ENCODE results near the gene DCST2.

DCST2 gene

GRCh38 chr1:155043301-155043702 lies 9.7 kb upstream of the DCST2 start:
- Mint-ChIP-seq H3K4me3 (no peak overlapping the region), H3K9me3 (no peaks in the 10 kb centered on the region), H3K27me3 (no peaks in the 10 kb centered on the region), H3K36me3 (no peaks in the 10 kb centered on the region), H3K4me1 (peaks cover 5% of the 10 kb centered on the region), H3K27ac (no peak overlapping the region)

- Mint-ChIP-seq H3K36me3 (no peaks in the 10 kb centered on the region), H3K27ac (peak overlapping the region; percentile 51), H3K9me3 (no peaks in the 10 kb centered on the region), H3K4me3 (no peak overlapping the region), H3K27me3 (no peaks in the 10 kb centered on the region), H3K4me1 (peaks cover 5% of the 10 kb centered on the region)
Observed at GRCh38 chr1:155042789-155043188, 9.2 kb upstream of the DCST2 start.

- H3K9me3 Mint-ChIP-seq = no peaks in the 10 kb centered on the region
- no peaks in the 10 kb centered on the region for H3K27me3 Mint-ChIP-seq
- no peaks in the 10 kb centered on the region for H3K36me3 Mint-ChIP-seq
- no peak overlapping the region for H3K27ac Mint-ChIP-seq
- H3K4me3 Mint-ChIP-seq = no peak overlapping the region
- peaks cover 5% of the 10 kb centered on the region for H3K4me1 Mint-ChIP-seq
Observed at GRCh38 chr1:155040358-155041093, 6.9 kb upstream of the DCST2 start.

- Mint-ChIP-seq H3K9me3 (no peaks in the 10 kb centered on the region), H3K4me3 (no peak overlapping the region), H3K36me3 (no peaks in the 10 kb centered on the region), H3K4me1 (no peaks in the 10 kb centered on the region), H3K27me3 (no peaks in the 10 kb centered on the region), H3K27ac (no peak overlapping the region)
Observed at GRCh38 chr1:155039308-155039669, 5.7 kb upstream of the DCST2 start.

- no peaks in the 10 kb centered on the region for H3K9me3 Mint-ChIP-seq
- H3K36me3 Mint-ChIP-seq = no peaks in the 10 kb centered on the region
- H3K4me3 Mint-ChIP-seq = no peak overlapping the region
- H3K27me3 Mint-ChIP-seq = no peaks in the 10 kb centered on the region
- H3K27ac Mint-ChIP-seq = no peak overlapping the region
- no peaks in the 10 kb centered on the region for H3K4me1 Mint-ChIP-seq
Observed at GRCh38 chr1:155038602-155039307, 5.2 kb upstream of the DCST2 start.

- no peaks in the 10 kb centered on the region for H3K27me3 Mint-ChIP-seq
- no peak overlapping the region for H3K27ac Mint-ChIP-seq
- no peak overlapping the region for H3K4me3 Mint-ChIP-seq
- no peaks in the 10 kb centered on the region for H3K36me3 Mint-ChIP-seq
- H3K4me1 Mint-ChIP-seq = no peaks in the 10 kb centered on the region
- no peaks in the 10 kb centered on the region for H3K9me3 Mint-ChIP-seq
Observed at GRCh38 chr1:155037851-155038441, 4.4 kb upstream of the DCST2 start.

GRCh38 chr1:155037043-155037442 lies 3.5 kb upstream of the DCST2 start:
- H3K4me3 Mint-ChIP-seq = no peak overlapping the region
- H3K9me3 Mint-ChIP-seq = no peaks in the 10 kb centered on the region
- H3K36me3 Mint-ChIP-seq = no peaks in the 10 kb centered on the region
- no peaks in the 10 kb centered on the region for H3K4me1 Mint-ChIP-seq
- H3K27ac Mint-ChIP-seq = no peak overlapping the region
- H3K27me3 Mint-ChIP-seq = no peaks in the 10 kb centered on the region

GRCh38 chr1:155035936-155036335 lies 2.4 kb upstream of the DCST2 start:
- H3K4me3 Mint-ChIP-seq = no peak overlapping the region
- H3K27ac Mint-ChIP-seq = no peak overlapping the region
- H3K36me3 Mint-ChIP-seq = no peaks in the 10 kb centered on the region
- H3K9me3 Mint-ChIP-seq = no peaks in the 10 kb centered on the region
- H3K4me1 Mint-ChIP-seq = no peaks in the 10 kb centered on the region
- no peaks in the 10 kb centered on the region for H3K27me3 Mint-ChIP-seq

GRCh38 chr1:155034318-155035208 lies 982 bp upstream of the DCST2 start:
- no peaks in the 10 kb centered on the region for H3K9me3 Mint-ChIP-seq
- H3K4me3 Mint-ChIP-seq = no peak overlapping the region
- no peaks in the 10 kb centered on the region for H3K27me3 Mint-ChIP-seq
- H3K36me3 Mint-ChIP-seq = no peaks in the 10 kb centered on the region
- H3K27ac Mint-ChIP-seq = peak overlapping the region; percentile 77
- H3K4me1 Mint-ChIP-seq = no peaks in the 10 kb centered on the region

- Mint-ChIP-seq H3K27ac (no peak overlapping the region), H3K4me3 (no peak overlapping the region), H3K27me3 (no peaks in the 10 kb centered on the region)
Observed at GRCh38 chr1:155032886-155033285, 695 bp downstream of the DCST2 start.

GRCh38 chr1:155030899-155031298 lies 2.7 kb downstream of the DCST2 start:
- H3K36me3 Mint-ChIP-seq = no peaks in the 10 kb centered on the region
- H3K9me3 Mint-ChIP-seq = no peaks in the 10 kb centered on the region
- H3K4me1 Mint-ChIP-seq = no peaks in the 10 kb centered on the region
- H3K27ac Mint-ChIP-seq = peak overlapping the region; percentile 46
- no peak overlapping the region for H3K4me3 Mint-ChIP-seq
- no peaks in the 10 kb centered on the region for H3K27me3 Mint-ChIP-seq

More at GRCh38 chr1:155032886-155033285, 695 bp downstream of the DCST2 start:
- no peaks in the 10 kb centered on the region for H3K36me3 Mint-ChIP-seq
- no peaks in the 10 kb centered on the region for H3K9me3 Mint-ChIP-seq
- no peaks in the 10 kb centered on the region for H3K4me1 Mint-ChIP-seq

GRCh38 chr1:155030243-155030795 lies 3.3 kb downstream of the DCST2 start:
- no peaks in the 10 kb centered on the region for H3K4me1 Mint-ChIP-seq
- H3K4me3 Mint-ChIP-seq = no peak overlapping the region
- H3K9me3 Mint-ChIP-seq = no peaks in the 10 kb centered on the region
- H3K27me3 Mint-ChIP-seq = no peaks in the 10 kb centered on the region
- H3K36me3 Mint-ChIP-seq = no peaks in the 10 kb centered on the region
- no peak overlapping the region for H3K27ac Mint-ChIP-seq

- Mint-ChIP-seq H3K9me3 (no peaks in the 10 kb centered on the region), H3K4me1 (no peaks in the 10 kb centered on the region), H3K27me3 (no peaks in the 10 kb centered on the region), H3K36me3 (no peaks in the 10 kb centered on the region), H3K4me3 (no peak overlapping the region), H3K27ac (no peak overlapping the region)
Observed at GRCh38 chr1:155029513-155030242, 3.9 kb downstream of the DCST2 start.

GRCh38 chr1:155026588-155026987 lies 7.0 kb downstream of the DCST2 start:
- Mint-ChIP-seq H3K4me1 (peaks cover 6% of the 10 kb centered on the region), H3K27me3 (no peaks in the 10 kb centered on the region), H3K9me3 (no peaks in the 10 kb centered on the region), H3K36me3 (no peaks in the 10 kb centered on the region), H3K4me3 (no peak overlapping the region), H3K27ac (no peak overlapping the region)

- no peaks in the 10 kb centered on the region for H3K27me3 Mint-ChIP-seq
- no peaks in the 10 kb centered on the region for H3K36me3 Mint-ChIP-seq
- H3K4me1 Mint-ChIP-seq = peaks cover 6% of the 10 kb centered on the region
- no peak overlapping the region for H3K27ac Mint-ChIP-seq
- H3K4me3 Mint-ChIP-seq = no peak overlapping the region
- H3K9me3 Mint-ChIP-seq = no peaks in the 10 kb centered on the region
Observed at GRCh38 chr1:155026154-155026553, 7.4 kb downstream of the DCST2 start.
